ENCODE results near the gene HSDL1.

HSDL1 gene

GRCh38 chr16:84080813-84081212 lies 64.2 kb downstream of the HSDL1 start:
- Histone ChIP-seq H3K27me3 (replicated peaks) (no peaks in the 10 kb centered on the region), H3K4me3 (ENCODE audit: low read depth, low read length) (no peak overlapping the region), H3K27ac (no peak overlapping the region), H3K36me3 (replicated peaks) (peaks cover 10% of the 10 kb centered on the region)
- in situ Hi-C loops (cut with HindIII; ENCODE audit: low pct_ligation_motif_present, low sequenced_read_pairs) = no loop called here
- DNase-seq = no peak
- no peak for TF ChIP-seq CTCF (IDR thresholded peaks at IDR 0.05; ENCODE audit: low read depth, low read length, missing control alignments)

- H3K36me3 ChIP-seq (replicated peaks) = peaks cover 11% of the 10 kb centered on the region
- DNase-seq = no peak
- TF ChIP-seq CTCF (IDR thresholded peaks at IDR 0.05; ENCODE audit: low read depth, low read length, missing control alignments) = no peak
- in situ Hi-C loops (cut with HindIII; ENCODE audit: low pct_ligation_motif_present, low sequenced_read_pairs) = no loop called here
- H3K27ac ChIP-seq = no peak overlapping the region
- no peak overlapping the region for H3K4me3 ChIP-seq (ENCODE audit: low read depth, low read length)
- H3K27me3 ChIP-seq (replicated peaks) = no peaks in the 10 kb centered on the region
These were observed 64.6 kb downstream of the HSDL1 start for GRCh38 chr16:84080378-84080777.

- Histone ChIP-seq H3K27ac (no peak overlapping the region), H3K4me3 (ENCODE audit: low read depth, low read length) (no peak overlapping the region), H3K36me3 (replicated peaks) (peaks cover 17% of the 10 kb centered on the region), H3K27me3 (replicated peaks) (no peaks in the 10 kb centered on the region)
- in situ Hi-C loops (cut with HindIII; ENCODE audit: low pct_ligation_motif_present, low sequenced_read_pairs) = no loop called here
- no peak for DNase-seq
- no peak for TF ChIP-seq CTCF (IDR thresholded peaks at IDR 0.05; ENCODE audit: low read depth, low read length, missing control alignments)
These were observed 65.3 kb downstream of the HSDL1 start for GRCh38 chr16:84079664-84080063.

DNA sequence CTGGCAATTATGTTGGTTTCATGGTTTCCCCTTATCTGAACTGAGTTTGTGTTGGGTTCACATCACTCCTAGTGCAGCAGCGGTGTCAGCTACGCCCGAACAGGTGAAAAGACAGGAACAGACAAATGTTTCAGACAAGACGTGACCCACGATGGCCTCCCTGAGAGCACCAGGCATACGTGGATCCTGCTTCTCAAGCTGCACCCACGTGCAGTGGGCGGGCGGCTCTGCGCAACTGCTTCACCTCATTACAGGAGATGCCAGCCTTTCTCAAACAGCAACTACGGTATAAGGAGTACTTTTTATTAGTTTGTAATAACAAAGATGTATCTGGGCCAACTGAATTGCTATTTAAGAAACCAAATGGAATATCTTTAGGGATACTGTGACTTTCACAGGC lies 69.6 kb downstream of the HSDL1 start:
- Histone ChIP-seq H3K27me3 (replicated peaks) (no peaks in the 10 kb centered on the region), H3K36me3 (replicated peaks) (peaks cover 28% of the 10 kb centered on the region), H3K27ac (no peak overlapping the region), H3K4me3 (ENCODE audit: low read depth, low read length) (no peak overlapping the region)
- no peak for DNase-seq
- no peak for TF ChIP-seq CTCF (IDR thresholded peaks at IDR 0.05; ENCODE audit: low read depth, low read length, missing control alignments)
- in situ Hi-C loops (cut with HindIII; ENCODE audit: low pct_ligation_motif_present, low sequenced_read_pairs) = no loop called here

DNA sequence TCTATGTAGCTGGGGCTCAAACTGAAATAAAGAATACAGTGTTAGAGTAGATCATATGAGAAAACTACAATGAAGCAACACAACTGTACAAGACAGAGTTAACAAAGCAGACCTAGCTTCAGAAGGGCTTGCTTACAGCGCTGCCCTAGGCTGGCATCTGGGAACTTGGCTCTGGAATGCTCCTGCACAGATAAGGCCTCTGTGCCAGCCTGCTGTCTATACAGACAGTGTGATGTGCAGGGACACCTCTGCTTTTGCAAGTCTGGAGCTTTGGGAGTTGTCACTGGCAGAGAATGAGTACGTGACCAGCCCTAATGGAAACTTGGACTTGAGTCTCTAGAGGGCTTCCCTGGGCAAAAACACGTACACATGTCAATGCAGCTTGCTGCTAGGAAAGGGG lies 70.3 kb downstream of the HSDL1 start:
- in situ Hi-C loops (cut with HindIII; ENCODE audit: low pct_ligation_motif_present, low sequenced_read_pairs) = no loop called here
- no peak for DNase-seq
- Histone ChIP-seq H3K27ac (no peak overlapping the region), H3K4me3 (ENCODE audit: low read depth, low read length) (no peak overlapping the region), H3K36me3 (replicated peaks) (peaks cover 28% of the 10 kb centered on the region), H3K27me3 (replicated peaks) (no peaks in the 10 kb centered on the region)
- no peak for TF ChIP-seq CTCF (IDR thresholded peaks at IDR 0.05; ENCODE audit: low read depth, low read length, missing control alignments)

All from brain microvascular endothelial cell (primary cell).